ENCODE measurements around the gene RPL10.

GRCh38 chrX:154379569-154379951 lies 18.6 kb upstream of the RPL10 start:
- no peak for TF ChIP-seq CTCF (IDR thresholded peaks at IDR 0.05 in 4 of 5, conservative IDR thresholded peaks at IDR 0.05 in 1 of 5)
- no peak for TF ChIP-seq POLR2A (IDR thresholded peaks at IDR 0.05)
